Activated T-helper 17 cell treated with anti-CD3 and anti-CD28 coated beads, Interleukin-2, amount 50 U/mL, for 72 hours (primary cell): ENCODE results near the gene PRKACB. TPM values are rescaled to one million over a fixed set of nuclear protein-coding genes. Genes with fewer than 3 reads are reported as not detected.

Experiments used
- ATAC-seq: fragments of 150-1000 bp; cut with Tn5 transposase; replicated peaks from 2 replicates; pipeline ENCODE4 v1.10.0; 2021; ENCODE audit warnings: mild to moderate bottlenecking, moderate library complexity
- H3K27ac Mint-ChIP-seq: one replicate; pipeline ENCODE4 v1.8.0; 2022; ENCODE audit warnings: mixed read lengths
- H3K27me3 Mint-ChIP-seq: one replicate; pipeline ENCODE4 v1.8.0; 2022; ENCODE audit warnings: mixed read lengths
- H3K36me3 Mint-ChIP-seq: one replicate; pipeline ENCODE4 v1.8.0; 2022; ENCODE audit warnings: low read depth, mild to moderate bottlenecking, mixed read lengths
- H3K4me1 Mint-ChIP-seq: one replicate; pipeline ENCODE4 v1.8.0; 2022; ENCODE audit warnings: mixed read lengths
- H3K4me3 Mint-ChIP-seq: one replicate; pipeline ENCODE4 v1.8.0; 2022; ENCODE audit warnings: mild to moderate bottlenecking, mixed read lengths
- H3K9me3 Mint-ChIP-seq: one replicate; pipeline ENCODE4 v1.8.0; 2022; ENCODE audit warnings: mixed read lengths
- total RNA-seq, 2 donors: library from RNA; stranded (reverse); gene quantifications; one replicate each; pipeline ENCODE4 v1.2.3, GENCODE V29; 2022

The PRKACB gene
- total RNA-seq, 2 donors from 2014 or later, result 16.3 to 26.2 TPM

GRCh38 chr1:84166797-84167196, 22.7 kb downstream of the PRKACB start:
- Mint-ChIP-seq H3K9me3 (no peaks in the 10 kb centered on the region), H3K27ac (peak overlapping the region; percentile 77), H3K4me3 (peak overlapping the region; percentile 59), H3K36me3 (no peaks in the 10 kb centered on the region), H3K4me1 (peaks cover 37% of the 10 kb centered on the region), H3K27me3 (no peaks in the 10 kb centered on the region)
- ATAC-seq, result peak; percentile 88

- no peaks in the 10 kb centered on the region for H3K9me3 Mint-ChIP-seq
- H3K27me3 Mint-ChIP-seq, result no peaks in the 10 kb centered on the region
- H3K4me3 Mint-ChIP-seq, result peak overlapping the region; percentile 11
- H3K36me3 Mint-ChIP-seq, result no peaks in the 10 kb centered on the region
- no peak for ATAC-seq
- peaks cover 23% of the 10 kb centered on the region for H3K4me1 Mint-ChIP-seq
- no peak overlapping the region for H3K27ac Mint-ChIP-seq
Observed at GRCh38 chr1:84168783-84169182, 24.7 kb downstream of the PRKACB start.

GRCh38 chr1:84170171-84170570, 26.1 kb downstream of the PRKACB start:
- no peak for ATAC-seq
- H3K4me3 Mint-ChIP-seq, result peak overlapping the region; percentile 11
- peaks cover 29% of the 10 kb centered on the region for H3K4me1 Mint-ChIP-seq
- H3K9me3 Mint-ChIP-seq, result no peaks in the 10 kb centered on the region
- H3K36me3 Mint-ChIP-seq, result no peaks in the 10 kb centered on the region
- H3K27me3 Mint-ChIP-seq, result no peaks in the 10 kb centered on the region
- H3K27ac Mint-ChIP-seq, result no peak overlapping the region

GRCh38 chr1:84171481-84171880, 27.4 kb downstream of the PRKACB start:
- no peaks in the 10 kb centered on the region for H3K36me3 Mint-ChIP-seq
- ATAC-seq, result no peak
- peaks cover 29% of the 10 kb centered on the region for H3K4me1 Mint-ChIP-seq
- no peaks in the 10 kb centered on the region for H3K9me3 Mint-ChIP-seq
- H3K27me3 Mint-ChIP-seq, result no peaks in the 10 kb centered on the region
- no peak overlapping the region for H3K27ac Mint-ChIP-seq
- H3K4me3 Mint-ChIP-seq, result peak overlapping the region; percentile 3

- no peak for ATAC-seq
- Mint-ChIP-seq H3K4me1 (peaks cover 12% of the 10 kb centered on the region), H3K27ac (no peak overlapping the region), H3K4me3 (peak overlapping the region; percentile 2), H3K36me3 (no peaks in the 10 kb centered on the region), H3K27me3 (no peaks in the 10 kb centered on the region), H3K9me3 (no peaks in the 10 kb centered on the region)
Observed at GRCh38 chr1:84174051-84174556, 30.0 kb downstream of the PRKACB start.

GRCh38 chr1:84181350-84182005, 37.4 kb downstream of the PRKACB start:
- peaks cover 3% of the 10 kb centered on the region for H3K4me1 Mint-ChIP-seq
- ATAC-seq, result no peak

GRCh38 chr1:84190455-84190854, 46.4 kb downstream of the PRKACB start:
- Mint-ChIP-seq H3K4me1 (no peaks in the 10 kb centered on the region), H3K9me3 (peaks cover 8% of the 10 kb centered on the region), H3K4me3 (no peak overlapping the region), H3K36me3 (peaks cover 83% of the 10 kb centered on the region), H3K27ac (no peak overlapping the region), H3K27me3 (no peaks in the 10 kb centered on the region)
- no peak for ATAC-seq

More at GRCh38 chr1:84181350-84182005, 37.4 kb downstream of the PRKACB start:
- Mint-ChIP-seq H3K4me3 (no peak overlapping the region), H3K27me3 (no peaks in the 10 kb centered on the region), H3K9me3 (no peaks in the 10 kb centered on the region), H3K27ac (no peak overlapping the region), H3K36me3 (peaks cover 29% of the 10 kb centered on the region)

- H3K27me3 Mint-ChIP-seq, result no peaks in the 10 kb centered on the region
- peaks cover 83% of the 10 kb centered on the region for H3K36me3 Mint-ChIP-seq
- H3K4me3 Mint-ChIP-seq, result no peak overlapping the region
- no peaks in the 10 kb centered on the region for H3K4me1 Mint-ChIP-seq
- H3K27ac Mint-ChIP-seq, result no peak overlapping the region
- no peak for ATAC-seq
- H3K9me3 Mint-ChIP-seq, result peaks cover 8% of the 10 kb centered on the region
Observed at GRCh38 chr1:84192681-84193080, 48.6 kb downstream of the PRKACB start.

GRCh38 chr1:84198832-84199231, 54.8 kb downstream of the PRKACB start:
- Mint-ChIP-seq H3K36me3 (peaks cover 88% of the 10 kb centered on the region), H3K4me1 (no peaks in the 10 kb centered on the region)

GRCh38 chr1:84199257-84199656, 55.2 kb downstream of the PRKACB start:
- H3K4me1 Mint-ChIP-seq, result no peaks in the 10 kb centered on the region
- no peaks in the 10 kb centered on the region for H3K27me3 Mint-ChIP-seq
- no peaks in the 10 kb centered on the region for H3K9me3 Mint-ChIP-seq
- H3K4me3 Mint-ChIP-seq, result no peak overlapping the region
- ATAC-seq, result no peak
- no peak overlapping the region for H3K27ac Mint-ChIP-seq
- H3K36me3 Mint-ChIP-seq, result peaks cover 87% of the 10 kb centered on the region

More at GRCh38 chr1:84198832-84199231, 54.8 kb downstream of the PRKACB start:
- Mint-ChIP-seq H3K27ac (no peak overlapping the region), H3K27me3 (no peaks in the 10 kb centered on the region), H3K9me3 (no peaks in the 10 kb centered on the region), H3K4me3 (no peak overlapping the region)
- ATAC-seq, result no peak

- no peaks in the 10 kb centered on the region for H3K4me1 Mint-ChIP-seq
- peaks cover 83% of the 10 kb centered on the region for H3K36me3 Mint-ChIP-seq
- H3K4me3 Mint-ChIP-seq, result no peak overlapping the region
- H3K27ac Mint-ChIP-seq, result no peak overlapping the region
- ATAC-seq, result no peak
- no peaks in the 10 kb centered on the region for H3K27me3 Mint-ChIP-seq
- H3K9me3 Mint-ChIP-seq, result no peaks in the 10 kb centered on the region
Observed at GRCh38 chr1:84202126-84202525, 58.1 kb downstream of the PRKACB start.

GRCh38 chr1:84206375-84206774, 62.3 kb downstream of the PRKACB start:
- Mint-ChIP-seq H3K27me3 (no peaks in the 10 kb centered on the region), H3K4me3 (no peak overlapping the region)
- no peak for ATAC-seq

GRCh38 chr1:84208935-84209334, 64.9 kb downstream of the PRKACB start:
- H3K4me3 Mint-ChIP-seq, result no peak overlapping the region
- no peaks in the 10 kb centered on the region for H3K9me3 Mint-ChIP-seq
- H3K27me3 Mint-ChIP-seq, result no peaks in the 10 kb centered on the region
- ATAC-seq, result no peak
- H3K4me1 Mint-ChIP-seq, result no peaks in the 10 kb centered on the region
- no peak overlapping the region for H3K27ac Mint-ChIP-seq
- peaks cover 51% of the 10 kb centered on the region for H3K36me3 Mint-ChIP-seq

More at GRCh38 chr1:84206375-84206774, 62.3 kb downstream of the PRKACB start:
- no peak overlapping the region for H3K27ac Mint-ChIP-seq
- peaks cover 69% of the 10 kb centered on the region for H3K36me3 Mint-ChIP-seq
- no peaks in the 10 kb centered on the region for H3K9me3 Mint-ChIP-seq
- no peaks in the 10 kb centered on the region for H3K4me1 Mint-ChIP-seq

GRCh38 chr1:84214115-84214956, 70.3 kb downstream of the PRKACB start:
- Mint-ChIP-seq H3K9me3 (no peaks in the 10 kb centered on the region), H3K4me3 (no peak overlapping the region), H3K36me3 (peaks cover 53% of the 10 kb centered on the region), H3K27ac (no peak overlapping the region), H3K4me1 (no peaks in the 10 kb centered on the region), H3K27me3 (no peaks in the 10 kb centered on the region)
- ATAC-seq, result no peak

- Mint-ChIP-seq H3K36me3 (peaks cover 72% of the 10 kb centered on the region), H3K27me3 (no peaks in the 10 kb centered on the region), H3K27ac (peak overlapping the region; percentile 1), H3K4me1 (no peaks in the 10 kb centered on the region), H3K4me3 (no peak overlapping the region), H3K9me3 (no peaks in the 10 kb centered on the region)
- ATAC-seq, result no peak
Observed at GRCh38 chr1:84217239-84217638, 73.2 kb downstream of the PRKACB start.
